ENCODE data around the gene KIF1C.

KIF1C gene

DNA sequence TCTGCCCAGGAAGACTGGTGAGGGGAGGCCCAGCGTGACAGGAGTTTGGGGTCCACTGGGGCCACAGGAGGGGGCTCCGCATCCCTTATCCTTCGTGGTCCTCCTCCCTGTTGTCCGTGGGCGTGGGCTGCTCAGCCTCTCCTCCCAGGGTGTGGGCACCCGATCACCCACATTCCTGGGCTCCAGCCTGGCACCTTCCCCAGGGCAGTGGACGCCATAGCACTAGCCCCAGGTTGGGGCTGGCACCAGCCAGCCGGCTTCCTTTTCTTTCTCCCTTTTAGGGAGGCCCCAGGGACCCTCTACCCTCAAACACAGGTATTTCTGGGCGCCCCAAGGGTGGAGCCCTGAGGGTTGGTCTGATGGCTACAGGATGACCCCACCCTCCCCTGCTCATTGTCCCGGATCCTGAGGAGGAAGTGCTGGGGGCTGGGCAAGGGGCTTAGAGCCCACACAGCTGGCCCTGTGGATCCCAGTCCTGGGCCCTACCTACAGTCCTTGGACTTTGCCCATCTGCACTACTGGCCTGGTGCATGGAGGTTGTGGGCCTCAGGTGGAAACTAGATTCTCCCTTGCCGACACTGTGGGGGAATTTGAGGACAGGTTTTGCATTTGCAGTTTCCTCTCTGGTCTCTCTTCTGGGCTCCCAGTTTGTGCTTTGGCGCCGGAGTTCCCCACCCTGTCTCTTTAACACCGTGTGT lies 1.1 kb downstream of the KIF1C start:
- peak; percentile 78 for DNase-seq (ENCODE audit: low spot score)
- TF ChIP-seq, protein P1, sequence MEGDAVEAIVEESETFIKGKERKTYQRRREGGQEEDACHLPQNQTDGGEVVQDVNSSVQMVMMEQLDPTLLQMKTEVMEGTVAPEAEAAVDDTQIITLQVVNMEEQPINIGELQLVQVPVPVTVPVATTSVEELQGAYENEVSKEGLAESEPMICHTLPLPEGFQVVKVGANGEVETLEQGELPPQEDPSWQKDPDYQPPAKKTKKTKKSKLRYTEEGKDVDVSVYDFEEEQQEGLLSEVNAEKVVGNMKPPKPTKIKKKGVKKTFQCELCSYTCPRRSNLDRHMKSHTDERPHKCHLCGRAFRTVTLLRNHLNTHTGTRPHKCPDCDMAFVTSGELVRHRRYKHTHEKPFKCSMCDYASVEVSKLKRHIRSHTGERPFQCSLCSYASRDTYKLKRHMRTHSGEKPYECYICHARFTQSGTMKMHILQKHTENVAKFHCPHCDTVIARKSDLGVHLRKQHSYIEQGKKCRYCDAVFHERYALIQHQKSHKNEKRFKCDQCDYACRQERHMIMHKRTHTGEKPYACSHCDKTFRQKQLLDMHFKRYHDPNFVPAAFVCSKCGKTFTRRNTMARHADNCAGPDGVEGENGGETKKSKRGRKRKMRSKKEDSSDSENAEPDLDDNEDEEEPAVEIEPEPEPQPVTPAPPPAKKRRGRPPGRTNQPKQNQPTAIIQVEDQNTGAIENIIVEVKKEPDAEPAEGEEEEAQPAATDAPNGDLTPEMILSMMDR (IDR thresholded peaks at IDR 0.05; ENCODE audit: borderline replicate concordance, control extremely low read depth, extremely low read depth, insufficient read depth, missing control alignments), result no peak
- in situ Hi-C loops (cut with MboI; ENCODE audit: low sequenced_read_pairs, unreplicated experiment), result no loop called here

DNA sequence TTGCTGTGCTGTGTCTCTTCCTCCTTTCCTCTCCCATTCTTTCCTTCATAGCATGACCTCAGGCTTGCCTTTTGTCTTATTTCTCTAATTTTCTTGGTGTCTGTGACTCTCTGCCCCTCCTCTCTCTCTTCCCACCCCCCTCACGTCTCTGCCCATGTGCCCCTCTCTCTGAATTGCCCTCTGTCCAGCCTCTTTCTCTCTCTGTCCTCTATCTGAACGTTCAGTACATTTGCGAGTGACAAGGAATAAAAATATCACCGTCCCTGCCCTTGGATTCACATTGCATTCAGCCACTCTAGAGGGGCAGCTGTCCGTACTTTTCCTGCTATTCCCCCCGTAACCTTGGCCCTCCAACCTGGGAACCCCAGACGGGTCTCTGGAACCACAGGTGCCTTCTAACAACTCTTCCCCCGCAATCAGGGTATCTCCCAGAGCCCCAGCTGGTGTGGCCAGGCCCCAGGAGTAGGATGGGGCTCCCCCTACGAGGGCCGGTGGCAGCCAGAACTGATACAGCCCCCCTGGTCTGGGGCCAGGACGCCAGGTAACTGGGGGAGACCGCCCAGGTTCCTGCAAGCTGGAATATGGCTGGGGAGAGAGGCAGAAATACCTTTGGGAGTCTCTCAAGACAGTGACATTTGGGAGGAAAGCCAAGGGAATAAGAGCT lies 1.8 kb downstream of the KIF1C start:
- in situ Hi-C loops (cut with MboI; ENCODE audit: low sequenced_read_pairs, unreplicated experiment), result no loop called here
- TF ChIP-seq, protein P1 (IDR thresholded peaks at IDR 0.05; ENCODE audit: borderline replicate concordance, control extremely low read depth, extremely low read depth, insufficient read depth, missing control alignments), result no peak
- no peak for DNase-seq (ENCODE audit: low spot score)

DNA sequence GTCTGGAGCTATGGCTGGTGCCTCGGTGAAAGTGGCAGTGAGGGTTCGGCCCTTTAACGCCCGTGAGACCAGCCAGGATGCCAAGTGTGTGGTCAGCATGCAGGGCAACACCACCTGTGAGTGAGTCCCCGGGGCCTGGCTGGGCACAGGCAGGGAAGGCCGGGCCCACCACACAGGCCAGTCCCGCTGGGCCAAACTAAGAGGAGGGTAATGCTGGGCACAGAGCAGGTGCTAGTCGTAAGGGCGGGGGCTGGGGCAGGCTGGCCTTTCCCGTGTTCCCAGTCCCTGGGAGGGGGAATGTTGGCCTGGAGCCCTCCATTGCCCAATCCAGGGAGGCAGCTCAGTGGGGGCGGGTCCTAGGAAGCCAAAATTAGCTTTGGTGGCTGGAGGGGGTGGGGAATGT lies 2.5 kb downstream of the KIF1C start:
- no peak for DNase-seq (ENCODE audit: low spot score)
- TF ChIP-seq, protein P1 (IDR thresholded peaks at IDR 0.05; ENCODE audit: borderline replicate concordance, control extremely low read depth, extremely low read depth, insufficient read depth, missing control alignments), result no peak
- in situ Hi-C loops (cut with MboI; ENCODE audit: low sequenced_read_pairs, unreplicated experiment), result no loop called here

DNA sequence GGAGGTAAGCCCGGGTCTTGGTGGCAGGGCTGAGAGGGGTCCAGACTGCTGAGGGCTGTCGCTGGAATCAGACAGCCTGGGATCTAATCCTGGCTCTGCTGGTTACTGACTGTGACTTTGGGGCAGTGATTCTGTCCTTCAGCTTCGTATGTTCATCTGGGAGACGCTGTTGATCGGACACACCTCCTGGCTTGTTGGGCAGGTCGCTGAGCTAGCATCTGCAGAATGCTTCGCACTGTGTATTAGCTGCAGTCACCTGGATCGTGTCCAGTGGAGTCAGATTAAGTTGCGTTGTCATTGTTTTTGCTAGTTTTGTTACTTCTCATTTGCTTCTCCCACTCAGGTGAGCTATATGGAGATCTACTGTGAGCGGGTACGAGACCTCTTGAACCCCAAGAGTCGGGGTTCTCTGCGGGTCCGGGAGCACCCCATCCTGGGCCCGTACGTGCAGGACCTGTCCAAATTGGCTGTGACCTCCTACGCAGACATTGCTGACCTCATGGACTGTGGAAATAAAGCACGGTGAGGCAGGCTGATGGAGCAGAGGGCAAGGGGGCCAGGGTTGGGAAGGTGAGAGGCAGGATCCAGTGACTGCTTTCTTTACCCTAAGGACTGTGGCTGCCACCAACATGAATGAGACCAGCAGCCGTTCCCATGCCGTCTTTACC lies 4.5 kb downstream of the KIF1C start:
- in situ Hi-C loops (cut with MboI; ENCODE audit: low sequenced_read_pairs, unreplicated experiment), result no loop called here
- no peak for DNase-seq (ENCODE audit: low spot score)
- TF ChIP-seq, protein P1 (IDR thresholded peaks at IDR 0.05; ENCODE audit: borderline replicate concordance, control extremely low read depth, extremely low read depth, insufficient read depth, missing control alignments), result no peak

DNA sequence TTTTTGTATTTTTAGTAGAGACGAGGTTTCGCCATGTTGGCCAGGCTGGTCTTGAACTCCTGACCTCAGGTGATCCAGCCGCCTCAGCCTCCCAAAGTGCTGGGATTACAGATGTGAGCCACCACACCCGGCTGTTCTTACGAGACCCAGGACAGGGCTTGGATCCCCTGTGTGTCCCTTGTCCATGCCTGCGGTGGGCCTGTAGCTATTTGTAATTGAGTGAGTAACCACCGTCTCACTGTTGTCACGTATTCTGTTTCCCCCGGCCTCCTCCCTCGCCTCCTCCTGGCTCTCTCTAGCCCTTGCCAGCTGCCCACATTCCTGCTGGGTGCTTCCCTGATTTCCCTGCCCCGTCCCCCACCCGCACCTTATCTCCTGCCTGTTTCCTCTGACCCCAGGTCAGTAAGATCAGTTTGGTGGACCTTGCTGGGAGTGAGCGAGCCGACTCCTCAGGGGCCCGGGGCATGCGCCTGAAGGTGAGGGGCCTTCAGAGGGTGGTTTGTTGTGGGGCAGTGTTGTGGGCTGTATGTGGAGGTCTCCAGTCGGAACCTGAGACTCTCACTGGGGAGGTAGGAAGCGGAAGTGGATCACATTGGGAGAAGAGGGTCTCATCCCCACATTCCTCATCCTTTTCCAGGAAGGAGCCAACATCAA lies 5.6 kb downstream of the KIF1C start:
- TF ChIP-seq, protein P1 (IDR thresholded peaks at IDR 0.05; ENCODE audit: borderline replicate concordance, control extremely low read depth, extremely low read depth, insufficient read depth, missing control alignments), result no peak
- in situ Hi-C loops (cut with MboI; ENCODE audit: low sequenced_read_pairs, unreplicated experiment), result no loop called here
- no peak for DNase-seq (ENCODE audit: low spot score)

DNA sequence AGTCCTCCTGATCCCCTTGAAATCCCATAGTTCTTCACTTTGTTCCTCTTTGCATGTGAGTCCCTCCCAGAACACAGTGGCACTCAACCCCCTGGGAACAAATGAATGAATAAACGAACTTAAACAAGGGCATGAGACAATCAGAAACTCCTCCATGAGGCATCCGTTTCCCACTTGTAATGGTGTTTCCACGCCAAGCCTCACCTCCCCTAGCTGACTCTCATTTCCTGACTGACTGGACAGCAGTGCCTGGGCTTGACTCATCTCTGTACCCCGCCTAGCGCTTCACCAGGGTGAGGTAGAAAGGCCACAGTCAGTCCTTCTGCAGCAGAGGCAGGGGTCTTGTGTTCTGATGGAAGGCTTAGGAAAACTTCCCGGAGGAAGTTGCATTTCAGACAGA lies 14.2 kb downstream of the KIF1C start:
- peak; percentile 79 for DNase-seq (ENCODE audit: low spot score)
- TF ChIP-seq, protein P1 (IDR thresholded peaks at IDR 0.05; ENCODE audit: borderline replicate concordance, control extremely low read depth, extremely low read depth, insufficient read depth, missing control alignments), result no peak
- in situ Hi-C loops (cut with MboI; ENCODE audit: low sequenced_read_pairs, unreplicated experiment), result no loop called here
